Fibroblast of lung (primary cell): Measurements from ENCODE around the gene PKIG.

Source experiments
- EZH2 ChIP-seq: IDR thresholded peaks from 2 replicates; pipeline ENCODE4 v1.5.1; 2012; ENCODE audit warnings: low read length, control low read depth, mild to moderate bottlenecking; ENCODE audit errors: missing control alignments
- TF ChIP-seq, protein P1 (sequence below), 2 donors: IDR thresholded peaks in 1 of 2; conservative IDR thresholded peaks in 1 of 2; 1 replicate in 1 of 2; 2 replicates in 1 of 2; pipeline ENCODE4 v1.5.1; 2011 to 2012; ENCODE audit warnings: low read length in 2 of 2, control low read depth in 1 of 2, inconsistent platforms in 1 of 2, low read depth in 1 of 2, mild to moderate bottlenecking in 1 of 2

DNA sequence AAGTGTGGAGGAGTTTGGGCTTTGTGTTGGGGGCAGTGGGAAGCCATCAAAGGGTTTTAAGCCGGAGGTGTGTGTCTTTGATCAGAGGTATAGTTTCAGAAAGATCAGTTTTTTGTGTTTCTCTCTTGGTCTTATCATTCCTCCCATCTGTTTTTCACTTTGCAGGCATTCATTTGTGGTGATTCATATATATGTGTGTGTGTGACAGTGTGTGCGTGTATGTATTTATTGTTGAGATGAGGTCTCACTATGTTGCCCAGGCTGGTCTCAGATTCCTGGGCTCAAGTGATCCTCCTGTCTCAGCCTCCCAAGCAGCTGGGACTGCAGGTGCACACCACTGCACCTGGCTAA, 49.4 kb upstream of the PKIG start:
- no peak for TF ChIP-seq EZH2
- TF ChIP-seq, protein P1, sequence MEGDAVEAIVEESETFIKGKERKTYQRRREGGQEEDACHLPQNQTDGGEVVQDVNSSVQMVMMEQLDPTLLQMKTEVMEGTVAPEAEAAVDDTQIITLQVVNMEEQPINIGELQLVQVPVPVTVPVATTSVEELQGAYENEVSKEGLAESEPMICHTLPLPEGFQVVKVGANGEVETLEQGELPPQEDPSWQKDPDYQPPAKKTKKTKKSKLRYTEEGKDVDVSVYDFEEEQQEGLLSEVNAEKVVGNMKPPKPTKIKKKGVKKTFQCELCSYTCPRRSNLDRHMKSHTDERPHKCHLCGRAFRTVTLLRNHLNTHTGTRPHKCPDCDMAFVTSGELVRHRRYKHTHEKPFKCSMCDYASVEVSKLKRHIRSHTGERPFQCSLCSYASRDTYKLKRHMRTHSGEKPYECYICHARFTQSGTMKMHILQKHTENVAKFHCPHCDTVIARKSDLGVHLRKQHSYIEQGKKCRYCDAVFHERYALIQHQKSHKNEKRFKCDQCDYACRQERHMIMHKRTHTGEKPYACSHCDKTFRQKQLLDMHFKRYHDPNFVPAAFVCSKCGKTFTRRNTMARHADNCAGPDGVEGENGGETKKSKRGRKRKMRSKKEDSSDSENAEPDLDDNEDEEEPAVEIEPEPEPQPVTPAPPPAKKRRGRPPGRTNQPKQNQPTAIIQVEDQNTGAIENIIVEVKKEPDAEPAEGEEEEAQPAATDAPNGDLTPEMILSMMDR (conservative IDR thresholded peaks at IDR 0.05 in 1 of 2, IDR thresholded peaks at IDR 0.05 in 1 of 2; ENCODE audit: low read depth in 1 of 2, low read length in 2 of 2), result no peak
